K562 (cell line): ENCODE measurements around the gene MARCHF3. TPM values are rescaled to one million over a fixed set of nuclear protein-coding genes. Genes with fewer than 3 reads are reported as not detected.

ENCODE experiments used
- ATAC-seq: fragments of 200-7000 bp; cut with Tn5 transposase; 3 replicates; pipeline ENCODE4 v1.9.1; 2020; ENCODE audit warnings: moderate library complexity
- BruUV-seq: library from RNA; stranded (reverse); fragments of 400-500 nt; replicated peaks from 2 replicates; lab custom pipeline; 2021; lab: Mats Ljungman, UMichigan
- CTCF ChIA-PET: fragments of 300-600 bp; formaldehyde crosslinking; extraction: SDS; loops from one replicate; lab custom pipeline; 2021; ENCODE audit warnings: low intra/inter-chr PET ratio; lab: Yijun Ruan, JAX
- POLR2A ChIA-PET: fragments of 300-600, 350-650 bp; sonication (Branson Sonifier 250); formaldehyde crosslinking; extraction: SDS; loops from one replicate; lab custom pipeline; 2021; ENCODE audit warnings: antibody characterized with exemption, inconsistent platforms; lab: Yijun Ruan, JAX
- DNase-seq, 4 experiments: peaks; one replicate each; pipeline versions ENCODE4 v3.0.0 to v3.0.0-alpha.2; 2011 to 2018; ENCODE audit warnings: low spot score in 3 of 4, mixed read lengths in 3 of 4; ENCODE audit errors: extremely low read depth in 1 of 4
- FAIRE-seq: peaks from 2 replicates; lab custom pipeline; 2011; peaks lifted over from hg19 to GRCh38; lab: Jason Lieb, UNC
- H2AFZ ChIP-seq: 2 replicates; pipeline ENCODE4 v1.6.0; 2011; ENCODE audit warnings: low read depth, low read length, control low read depth, inconsistent platforms
- H3K27ac ChIP-seq: fragments of 200-600 bp; 3 replicates; pipeline ENCODE4 v1.8.0; 2011; ENCODE audit warnings: low read depth, mild to moderate bottlenecking, control low read depth, inconsistent platforms, low read length, moderate library complexity, mixed read lengths; ENCODE audit errors: extremely low read depth
- H3K27me3 ChIP-seq, 2 experiments: fragments of 300-600 bp in 1 of 2; 2 replicates in 1 of 2; 3 replicates in 1 of 2; pipeline versions ENCODE4 v1.6.0 to v1.8.0; 2011; ENCODE audit warnings: inconsistent platforms in 2 of 2, low read length in 2 of 2, mild to moderate bottlenecking in 1 of 2, mixed read lengths in 1 of 2, moderate library complexity in 1 of 2; ENCODE audit not compliant: control insufficient read depth in 2 of 2, insufficient read depth in 2 of 2
- H3K36me3 ChIP-seq: fragments of 300-600 bp; 3 replicates; pipeline ENCODE4 v1.8.0; 2011; ENCODE audit warnings: mild to moderate bottlenecking, low read length, inconsistent platforms; ENCODE audit not compliant: control insufficient read depth, insufficient read depth
- H3K4me1 ChIP-seq, 2 experiments: fragments of 200-600 bp in 1 of 2; replicated peaks in 1 of 2; 2 replicates in 1 of 2; 3 replicates in 1 of 2; pipeline versions ENCODE4 v1.5.1 to v1.8.0; 2011; ENCODE audit warnings: inconsistent platforms in 2 of 2, low read length in 2 of 2, mild to moderate bottlenecking in 1 of 2, mixed read lengths in 1 of 2, moderate library complexity in 1 of 2; ENCODE audit not compliant: control insufficient read depth in 2 of 2, insufficient read depth in 2 of 2
- H3K4me2 ChIP-seq: 2 replicates; pipeline ENCODE4 v1.6.1; 2011; ENCODE audit warnings: low read length, control low read depth, inconsistent platforms, mixed read lengths; ENCODE audit not compliant: insufficient read depth
- H3K4me3 ChIP-seq: fragments of 200-600 bp; sonication (generic), shearing (Covaris generic); 2 replicates; pipeline ENCODE4 v1.5.1; 2016; ENCODE audit warnings: control low read depth, inconsistent platforms
- H3K79me2 ChIP-seq: fragments of 200-600 bp; 3 replicates; pipeline ENCODE4 v1.8.0; 2011; ENCODE audit warnings: low read length, inconsistent platforms; ENCODE audit not compliant: control insufficient read depth, insufficient read depth
- H3K9ac ChIP-seq, 2 experiments: 2 replicates each; pipeline versions ENCODE4 v1.6.0 to v1.6.1; 2011; ENCODE audit warnings: low read depth in 2 of 2, low read length in 2 of 2, control low read depth in 1 of 2, inconsistent platforms in 1 of 2, mild to moderate bottlenecking in 1 of 2, mixed read lengths in 1 of 2; ENCODE audit not compliant: insufficient read depth in 1 of 2
- H3K9me1 ChIP-seq: one replicate; pipeline ENCODE4 v1.6.0; 2011; ENCODE audit warnings: inconsistent platforms, mild to moderate bottlenecking, low read length, moderate library complexity; ENCODE audit not compliant: control insufficient read depth, insufficient read depth
- H3K9me3 ChIP-seq: replicated peaks from 2 replicates; pipeline ENCODE4 v1.5.1; 2011; ENCODE audit warnings: low read depth, low read length, inconsistent platforms; ENCODE audit not compliant: control insufficient read depth, insufficient read depth
- H4K20me1 ChIP-seq: replicated peaks from 2 replicates; pipeline ENCODE4 v1.6.1; 2011; ENCODE audit warnings: low read length, inconsistent platforms, mixed read lengths; ENCODE audit not compliant: control insufficient read depth, insufficient read depth
- CREM ChIP-seq: IDR thresholded peaks from 2 replicates; pipeline ENCODE4 v1.6.1; 2014; ENCODE audit warnings: antibody characterized with exemption, low read depth
- E2F6 ChIP-seq, 2 experiments: IDR thresholded peaks; 2 replicates each; pipeline ENCODE4 v1.6.1; 2011; ENCODE audit warnings: borderline replicate concordance in 1 of 2, control low read depth in 1 of 2, low read depth in 1 of 2, low read length in 1 of 2, mild to moderate bottlenecking in 1 of 2, mixed read lengths in 1 of 2, moderate library complexity in 1 of 2; ENCODE audit not compliant: insufficient read depth in 1 of 2, insufficient read length in 1 of 2, poor library complexity in 1 of 2, severe bottlenecking in 1 of 2; ENCODE audit errors: extremely low read depth in 1 of 2
- EP400 ChIP-seq: fragments of 450-650 bp; IDR thresholded peaks from 2 replicates; pipeline ENCODE4 v1.6.1; 2017; ENCODE audit warnings: antibody characterized with exemption, mild to moderate bottlenecking, moderate library complexity
- FOS ChIP-seq: IDR thresholded peaks from 3 replicates; pipeline ENCODE4 v1.6.1; 2011; ENCODE audit not compliant: insufficient read length; ENCODE audit errors: extremely low read depth
- KLF16 ChIP-seq: IDR thresholded peaks from 2 replicates; pipeline ENCODE4 v1.6.1; 2016; ENCODE audit warnings: antibody characterized with exemption
- NFIC ChIP-seq: fragments of 450-650 bp; IDR thresholded peaks from 2 replicates; pipeline ENCODE4 v1.6.1; 2017; ENCODE audit warnings: mild to moderate bottlenecking, inconsistent platforms
- TRIM25 ChIP-seq: fragments of 450-650 bp; IDR thresholded peaks from 2 replicates; pipeline ENCODE4 v1.7.0; 2016; ENCODE audit warnings: borderline replicate concordance
- YY1 ChIP-seq, 3 experiments: IDR thresholded peaks; 2 replicates each; pipeline ENCODE4 v1.6.1; 2011; ENCODE audit warnings: low read length in 2 of 3, mild to moderate bottlenecking in 2 of 3, moderate library complexity in 2 of 3, borderline replicate concordance in 1 of 3, control low read depth in 1 of 3, low read depth in 1 of 3; ENCODE audit not compliant: insufficient read depth in 3 of 3, insufficient replicate concordance in 2 of 3, control insufficient read depth in 1 of 3, insufficient read length in 1 of 3; ENCODE audit errors: extremely low read depth in 1 of 3
- ZNF212 ChIP-seq: fragments of 450-650 bp; formaldehyde crosslinking; IDR thresholded peaks from 2 replicates; pipeline ENCODE4 v1.4.0; 2020; ENCODE audit warnings: mild to moderate bottlenecking
- ZNF280A ChIP-seq: fragments of 450-650 bp; IDR thresholded peaks from 2 replicates; pipeline ENCODE4 v1.6.1; 2018; ENCODE audit warnings: mild to moderate bottlenecking, low read depth; ENCODE audit not compliant: partially characterized antibody
- ZNF431 ChIP-seq: sonication (generic); formaldehyde crosslinking; IDR thresholded peaks from 2 replicates; pipeline ENCODE4 v1.8.0; 2022; ENCODE audit warnings: mild to moderate bottlenecking, missing genetic modification reagents
- ZNF518B ChIP-seq: fragments of 250-450 bp; sonication (Bioruptor Pico); IDR thresholded peaks from 2 replicates; pipeline ENCODE4 v1.5.0; 2021; ENCODE audit warnings: mild to moderate bottlenecking, moderate library complexity
- ZNF695 ChIP-seq: fragments of 450-650 bp; formaldehyde crosslinking; IDR thresholded peaks from 2 replicates; pipeline ENCODE4 v1.4.0; 2020; ENCODE audit warnings: mild to moderate bottlenecking, moderate library complexity
- ZNF717 ChIP-seq: fragments of 250-450 bp; sonication (Bioruptor Pico); IDR thresholded peaks from 2 replicates; pipeline ENCODE4 v1.5.0; 2021
- WGBS: fragments of 100-300 bp; shearing (Covaris generic); methylation state at CpG from one replicate; pipeline ENCODE4 v1.1.6; 2016; ENCODE audit warnings: low coverage, mixed read lengths; ENCODE audit not compliant: insufficient coverage; ENCODE audit errors: missing lambda C conversion rate; 5-methylcytosine and 5-hydroxymethylcytosine counted together
- in situ Hi-C: fragments of 300-500 bp; cut with MboI; formaldehyde crosslinking; loops from 4 replicates; pipeline ENCODE4 v1.15.0; 2018; ENCODE audit warnings: inconsistent platforms, mixed read lengths
- intact Hi-C: fragments of 100-400 bp; cut with micrococcal nuclease; formaldehyde crosslinking; loops from 2 replicates; pipeline ENCODE4 v1.14.2; 2022
- polyA plus RNA-seq, 8 experiments: library from polyadenylated mRNA; depleted of rRNA in 4 of 8; stranded (reverse) in 5 of 8; unstranded in 3 of 8; fragments of >200 nt; fragmentation: Nextera tagmentation in 2 of 8; fragmentation: Illumina TruSeq in 1 of 8; extraction: Ambion mirVana in 2 of 8; extraction: Trizol in 1 of 8; gene quantifications; 2 replicates each; pipeline versions ENCODE4 v1.2.1 to v1.2.3, GENCODE V29; 2011 to 2014; ENCODE audit warnings: inconsistent platforms in 1 of 8, missing spikeins in 1 of 8
- total RNA-seq, 7 experiments: library from RNA; depleted of rRNA in 6 of 7; stranded (reverse); fragments of >200 nt in 6 of 7; fragmentation: Illumina TruSeq in 2 of 7; extraction: Trizol in 2 of 7; gene quantifications; 2 replicates each; pipeline versions ENCODE4 v1.2.1 to v1.2.3, GENCODE V29; 2011 to 2021; ENCODE audit warnings: low replicate concordance in 1 of 7

Gene MARCHF3
- total and polyA plus RNA-seq, 9 of the 15 experiments (the other 6 are each of a cell fraction or from before 2014, with no cell fraction given), result 5.6 to 37.4 (median 16.5) TPM

GRCh38 chr5:126995689-126996088 is 34.7 kb downstream of the MARCHF3 start:
- no TSS peak for BruUV-seq
- H3K4me3 ChIP-seq, result no peak overlapping the region
- H3K9me3 ChIP-seq, result no peaks in the 10 kb centered on the region
- no peak overlapping the region for H3K9ac ChIP-seq
- WGBS, result 0% methylated on average over 1 of the region's 1 CpG
- ChIA-PET POLR2A (interaction anchor here (0.6 to 1.1 kb wide), 2 partner anchors 12 to 119 kb away, joined by 3 read pairs; no protein-coding TSS in a partner anchor), CTCF (interaction anchor here (0.7 kb wide), 1 partner anchor 217 kb away, joined by 3 read pairs; no protein-coding TSS in a partner anchor)
- H3K36me3 ChIP-seq, result no peaks in the 10 kb centered on the region; the same call in 2 of the 3 replicates
- no peak overlapping the region for H3K4me2 ChIP-seq
- intact Hi-C loops (no loop called here), in situ Hi-C loops (no loop called here)
- no peak overlapping the region for H2AFZ ChIP-seq
- DNase-seq (no peak), ATAC-seq (no peak), FAIRE-seq (no peak)
- H4K20me1 ChIP-seq, result no peaks in the 10 kb centered on the region
- H3K27me3 ChIP-seq, result no peaks in the 10 kb centered on the region
- H3K9me1 ChIP-seq, result no peaks in the 10 kb centered on the region
- no peak overlapping the region for H3K27ac ChIP-seq
- peaks cover 85% of the 10 kb centered on the region for H3K79me2 ChIP-seq
- H3K4me1 ChIP-seq, result peaks cover 10 to 54% of the 10 kb centered on the region in 2 experiments
- TF ChIP-seq EP400 (no peak), ZNF280A (no peak), E2F6 (IDR thresholded peaks at IDR 0.05; ENCODE audit: borderline replicate concordance in 1 of 2, extremely low read depth in 1 of 2, insufficient read depth in 1 of 2, insufficient read length in 1 of 2, low read depth in 1 of 2, low read length in 1 of 2, poor library complexity in 1 of 2, severe bottlenecking in 1 of 2) (no peak), YY1 (IDR thresholded peaks at IDR 0.05; ENCODE audit: borderline replicate concordance in 1 of 3, control insufficient read depth in 1 of 3, extremely low read depth in 1 of 3, insufficient read depth in 3 of 3, insufficient read length in 1 of 3, insufficient replicate concordance in 2 of 3, low read depth in 1 of 3, low read length in 2 of 3) (no peak), ZNF717 (CRISPR knock-in tag) (no peak), ZNF695 (CRISPR knock-in tag) (no peak), KLF16 (no peak), ZNF212 (CRISPR knock-in tag) (no peak), ZNF518B (no peak), NFIC (no peak), ZNF431 (CRISPR knock-in tag) (no peak), FOS (no peak), TRIM25 (no peak), CREM (no peak)
